GM18508 (cell line): Measurements from ENCODE around the gene NEDD4.
"Not testable (repeated sequence)": the region's sequence is repeated elsewhere in the genome, so short reads cannot be mapped to it uniquely, and the experiment has no call there.

Experiments
- ATAC-seq: cut with Tn5 transposase; IDR thresholded peaks from one replicate; pipeline ENCODE4 v1.9.1; 2021; ENCODE audit warnings: moderate number of reproducible peaks; ENCODE audit not compliant: insufficient read depth, unreplicated experiment

NEDD4 gene

DNA sequence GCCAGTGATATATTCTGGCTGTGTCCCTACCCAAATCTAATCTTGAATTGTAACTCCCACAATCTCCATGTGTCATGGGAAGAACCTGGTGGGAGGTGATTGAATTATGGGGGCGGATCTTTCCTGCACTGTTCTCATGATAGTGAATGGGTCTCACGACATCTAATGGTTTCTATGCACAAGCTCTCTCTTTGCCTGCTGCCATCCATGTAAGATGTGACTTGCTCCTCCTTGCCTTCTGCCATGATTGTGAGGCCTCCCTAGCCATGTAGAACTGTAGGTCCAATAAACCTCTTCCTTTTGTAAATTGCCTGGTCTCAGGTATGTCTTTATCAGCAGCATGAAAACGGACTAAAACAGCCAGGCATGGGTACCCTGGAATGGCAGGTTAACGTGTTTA lies 150.5 kb downstream of the NEDD4 start:
- ATAC-seq, result not testable (repeated sequence)

DNA sequence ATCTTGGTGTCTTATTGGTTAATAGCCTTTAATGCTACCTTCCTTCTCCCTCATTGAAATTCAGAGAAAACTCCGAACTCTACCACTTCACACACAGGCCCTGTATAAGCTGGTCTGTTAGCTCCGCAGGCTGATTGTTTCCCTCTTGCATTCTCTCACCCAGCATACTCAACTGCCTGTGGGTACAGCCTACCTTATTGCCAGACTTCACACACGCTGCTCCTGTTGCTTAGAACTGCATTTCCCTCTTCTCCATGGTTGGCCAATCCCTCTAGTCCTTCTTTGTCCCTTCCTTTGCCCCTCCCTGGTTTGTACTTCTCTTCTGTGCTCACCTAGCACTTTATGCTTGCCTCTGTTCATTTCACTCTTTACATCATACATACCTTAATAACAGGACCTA lies 157.5 kb downstream of the NEDD4 start:
- no peak for ATAC-seq

DNA sequence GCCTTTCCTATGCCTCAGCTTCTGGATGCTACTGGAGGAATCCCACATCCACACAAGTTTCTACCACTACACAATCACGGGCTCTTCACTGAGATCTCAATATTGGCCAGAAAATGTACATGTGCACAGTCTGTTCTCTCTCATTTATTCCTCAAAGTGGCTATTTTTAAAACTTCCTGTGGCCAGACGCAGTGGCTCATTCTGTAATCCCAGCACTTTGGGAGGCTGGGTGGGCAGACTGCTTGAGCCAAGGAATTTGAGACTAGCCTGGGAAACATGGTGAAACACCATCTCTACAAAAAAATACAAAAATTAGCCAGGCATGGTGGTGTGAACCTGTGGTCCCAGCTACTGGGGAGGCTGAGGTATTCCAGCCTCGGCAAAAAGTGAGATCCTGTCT lies 159.1 kb downstream of the NEDD4 start:
- ATAC-seq, result no peak

DNA sequence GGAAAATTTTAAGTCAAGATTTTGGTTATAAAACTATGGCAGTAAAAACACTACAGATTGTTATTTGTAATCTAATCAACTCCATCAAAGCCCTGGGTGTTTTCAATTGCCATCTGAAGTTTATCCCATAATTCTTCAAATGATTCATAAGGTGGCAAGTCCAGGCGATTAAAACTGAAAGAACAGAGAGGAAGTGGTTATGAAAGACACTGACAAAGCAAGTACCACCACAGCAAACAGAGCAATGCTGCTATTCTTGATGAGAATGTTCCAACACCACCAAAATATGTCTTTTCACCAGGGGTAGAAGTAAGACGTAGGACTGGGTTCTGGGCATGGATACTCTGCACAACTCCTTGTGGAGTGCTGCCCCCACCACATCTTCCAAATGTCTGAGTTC lies 163.6 kb downstream of the NEDD4 start:
- no peak for ATAC-seq

DNA sequence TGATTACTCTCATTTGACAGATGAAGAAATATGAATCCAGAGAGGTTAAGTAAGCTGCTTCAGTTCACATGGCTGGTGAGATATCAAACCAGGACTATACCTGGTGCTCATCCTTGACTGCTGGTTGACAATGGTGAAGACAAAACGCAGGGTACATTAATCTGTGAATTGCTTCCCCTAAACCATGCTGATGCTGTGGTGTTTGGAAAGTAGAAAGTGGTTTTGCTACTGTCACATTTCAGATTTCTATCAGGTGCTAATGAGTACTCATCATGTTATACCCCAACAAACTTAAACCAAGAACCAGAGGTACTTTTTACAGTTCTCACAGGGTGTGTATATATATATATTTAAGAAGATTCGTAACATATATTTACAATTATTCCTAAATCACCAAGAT lies 165.5 kb downstream of the NEDD4 start:
- no peak for ATAC-seq

DNA sequence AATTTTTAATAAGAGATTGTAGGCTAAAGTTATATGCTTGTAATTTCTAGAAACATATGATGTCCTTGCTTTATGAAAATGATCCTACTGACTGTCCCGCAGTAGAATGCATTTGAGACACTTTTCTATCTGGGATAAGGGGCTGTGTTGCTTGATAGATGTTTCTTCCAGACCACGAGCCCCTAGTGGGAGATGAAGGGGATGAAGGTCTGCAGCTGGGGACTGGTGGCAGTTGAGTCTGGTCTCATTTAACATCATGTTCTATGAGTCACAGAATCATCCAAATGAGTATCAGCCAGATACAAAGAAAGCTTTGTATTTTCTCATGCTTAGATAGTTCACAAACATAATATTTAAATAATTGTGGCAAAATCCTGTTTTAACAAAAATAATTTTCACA lies 166.2 kb downstream of the NEDD4 start:
- no peak for ATAC-seq

DNA sequence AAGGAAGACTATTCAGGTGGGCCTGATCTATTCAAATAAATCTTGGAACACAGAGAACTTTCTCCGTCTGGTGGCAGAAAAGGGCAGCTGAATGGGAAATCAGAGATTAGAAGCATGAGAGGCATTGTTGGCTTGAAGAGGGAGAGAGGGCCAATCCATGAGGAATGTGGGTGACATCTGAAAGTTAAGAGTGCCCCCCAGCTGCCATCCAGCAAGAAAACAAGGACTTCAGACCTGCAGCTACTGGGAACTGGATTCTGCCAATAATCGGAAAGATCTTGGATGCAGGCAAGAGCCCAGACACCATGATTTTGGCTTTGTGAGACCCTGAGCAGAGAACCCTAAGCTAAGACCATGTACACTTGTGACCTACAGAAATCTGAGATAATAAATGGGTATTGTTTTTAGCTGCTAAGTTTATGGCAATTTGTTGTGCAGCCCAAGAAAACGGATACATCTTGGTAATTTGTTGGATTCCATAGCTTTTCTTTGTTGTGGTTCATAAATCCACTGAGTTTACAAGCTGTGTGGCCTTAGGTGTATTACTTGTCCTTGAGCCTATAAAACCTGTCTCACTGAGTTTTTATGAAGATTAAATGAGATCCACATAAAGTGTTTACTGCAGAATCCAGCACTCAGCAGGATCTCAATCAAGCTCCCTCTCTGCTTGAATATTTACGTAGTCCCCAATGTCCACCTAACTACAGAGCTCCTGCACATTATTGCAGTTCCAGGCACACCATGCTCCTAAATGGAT lies 168.4 kb downstream of the NEDD4 start:
- ATAC-seq, result no peak

DNA sequence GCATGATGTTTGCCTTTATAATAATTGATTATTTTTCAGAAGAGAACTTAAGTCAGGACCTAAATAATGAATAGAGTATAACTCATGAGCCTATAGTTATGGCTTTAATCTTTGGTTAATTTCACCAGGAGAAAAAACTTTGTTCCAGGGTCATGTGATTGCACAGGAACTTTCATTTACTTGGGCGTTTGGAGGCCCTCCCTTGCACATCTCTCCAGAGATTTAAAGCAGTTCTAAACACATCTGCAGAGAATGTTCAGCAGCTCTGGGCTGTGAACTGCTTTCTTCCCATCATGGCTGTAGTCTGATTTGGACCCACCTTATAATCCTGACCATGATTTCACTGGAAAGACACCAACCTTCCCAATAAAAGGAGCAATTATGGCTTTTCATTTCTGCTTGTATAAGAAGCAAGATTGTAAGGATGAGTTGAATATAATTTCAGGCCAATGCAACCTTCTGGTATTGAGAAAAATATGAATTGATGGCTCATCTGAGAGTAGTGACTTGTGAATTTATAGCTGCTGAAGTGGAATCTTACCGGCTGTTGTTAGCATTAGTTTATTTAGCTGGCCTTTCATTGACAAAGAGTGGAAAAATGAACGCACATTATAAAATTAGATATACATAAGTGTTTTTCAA lies 169.6 kb downstream of the NEDD4 start:
- ATAC-seq, result no peak

DNA sequence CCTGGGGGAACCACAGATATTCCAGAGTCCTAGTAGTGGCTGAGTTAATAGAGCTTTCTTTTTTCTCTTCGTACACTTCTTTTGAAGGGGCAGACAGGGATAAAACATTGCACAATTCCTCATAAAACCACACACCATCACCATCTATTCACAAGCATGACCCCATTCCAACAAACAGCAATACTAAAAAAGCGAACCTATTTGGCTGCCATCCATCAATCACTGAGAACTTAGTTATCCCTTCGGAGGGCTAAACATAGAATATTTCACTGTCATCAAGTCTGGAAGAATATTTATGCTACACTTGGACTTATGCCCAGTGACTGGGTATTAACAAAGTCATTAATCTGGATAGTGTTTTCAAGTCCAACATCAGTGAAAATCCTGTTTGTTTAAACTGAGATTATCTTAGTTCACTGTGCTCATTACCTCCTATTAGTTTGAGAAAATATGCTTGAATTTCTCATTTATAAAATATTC lies 170.2 kb downstream of the NEDD4 start:
- ATAC-seq, result no peak

DNA sequence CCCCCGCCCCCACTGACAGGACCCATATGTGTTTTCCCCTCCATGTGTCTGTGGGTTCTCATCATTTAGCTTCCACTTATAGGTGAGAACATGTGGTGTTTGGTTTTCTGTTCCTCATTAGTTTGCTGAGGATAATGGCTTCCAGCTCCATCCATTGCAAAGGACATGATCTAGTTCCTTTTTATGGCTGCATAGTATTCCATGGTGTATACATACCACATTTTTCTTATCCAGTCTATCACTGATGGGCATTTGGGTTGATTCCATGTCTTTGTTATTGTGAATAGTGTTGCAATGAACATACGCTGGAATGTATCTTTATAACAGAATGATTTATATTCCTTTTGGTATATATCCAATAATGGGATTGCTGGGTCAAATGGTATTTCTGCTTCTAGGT lies 171.7 kb downstream of the NEDD4 start:
- not testable (repeated sequence) for ATAC-seq

DNA sequence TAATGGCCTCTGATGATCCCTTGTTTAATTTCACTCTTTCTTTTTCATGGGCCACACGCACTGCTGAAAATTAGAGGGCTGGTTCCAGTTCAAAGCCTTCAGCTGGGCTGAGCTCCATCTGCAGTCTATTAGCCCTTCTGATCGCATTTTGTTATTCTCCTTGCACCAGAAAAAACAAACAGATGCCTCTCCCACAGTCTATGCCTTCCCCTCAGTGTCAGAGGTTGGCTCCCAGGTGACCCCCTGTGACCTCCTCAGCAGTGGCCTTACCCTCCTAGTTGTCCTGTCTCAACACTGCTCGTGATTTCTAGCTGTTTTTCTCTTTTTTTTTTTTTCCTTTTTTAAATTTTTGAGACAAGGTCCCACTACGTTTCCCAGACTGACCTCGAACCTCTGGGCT lies 173.4 kb downstream of the NEDD4 start:
- no peak for ATAC-seq

DNA sequence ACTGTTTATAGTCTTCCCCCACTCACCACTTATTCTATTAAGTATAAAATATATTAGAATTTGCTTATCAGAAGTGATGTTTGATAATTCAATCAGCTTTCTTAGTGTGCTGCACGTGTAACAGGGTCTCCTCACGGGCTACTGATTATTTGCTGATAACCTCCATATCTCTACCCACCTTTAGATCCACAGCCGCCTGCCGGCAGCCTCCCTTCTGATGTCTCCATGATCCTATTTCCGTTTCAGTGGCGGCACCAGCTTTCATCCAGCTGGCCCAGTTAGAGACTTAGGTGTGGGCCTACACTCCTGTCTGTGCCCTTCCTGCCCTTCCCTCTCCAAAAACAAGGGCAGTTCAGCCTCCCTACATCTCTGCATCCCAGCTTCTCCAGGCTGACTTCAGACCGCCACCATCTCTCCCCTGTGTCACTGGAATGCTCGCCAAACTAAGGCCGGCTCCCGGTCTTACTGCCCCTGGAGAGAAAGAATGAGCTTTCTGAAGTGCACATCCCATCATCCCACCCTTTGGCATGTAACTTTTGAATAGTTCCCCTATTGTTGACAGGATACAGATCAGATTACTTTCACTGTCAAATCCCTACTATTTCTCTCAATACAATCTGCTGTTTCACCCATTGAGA lies 173.9 kb downstream of the NEDD4 start:
- no peak for ATAC-seq

DNA sequence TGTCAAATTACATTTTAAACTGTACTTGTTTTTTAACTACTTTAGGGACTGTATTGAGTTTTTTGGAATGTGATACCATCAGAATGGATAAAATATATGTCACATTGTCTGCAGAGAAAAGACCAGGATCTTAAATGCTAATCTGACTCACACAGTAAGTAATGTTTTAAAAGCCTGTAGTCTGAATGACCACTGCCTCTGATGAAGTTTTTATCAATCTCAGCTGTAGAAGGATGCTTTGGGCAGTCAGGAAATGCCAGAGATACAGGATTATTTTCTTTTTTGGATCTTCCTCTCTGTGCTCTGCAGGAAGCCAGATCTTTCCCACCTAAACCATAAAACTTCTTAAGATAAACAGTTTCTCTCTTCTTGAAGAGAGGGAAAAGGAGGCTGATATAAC lies 177.4 kb downstream of the NEDD4 start:
- no peak for ATAC-seq

DNA sequence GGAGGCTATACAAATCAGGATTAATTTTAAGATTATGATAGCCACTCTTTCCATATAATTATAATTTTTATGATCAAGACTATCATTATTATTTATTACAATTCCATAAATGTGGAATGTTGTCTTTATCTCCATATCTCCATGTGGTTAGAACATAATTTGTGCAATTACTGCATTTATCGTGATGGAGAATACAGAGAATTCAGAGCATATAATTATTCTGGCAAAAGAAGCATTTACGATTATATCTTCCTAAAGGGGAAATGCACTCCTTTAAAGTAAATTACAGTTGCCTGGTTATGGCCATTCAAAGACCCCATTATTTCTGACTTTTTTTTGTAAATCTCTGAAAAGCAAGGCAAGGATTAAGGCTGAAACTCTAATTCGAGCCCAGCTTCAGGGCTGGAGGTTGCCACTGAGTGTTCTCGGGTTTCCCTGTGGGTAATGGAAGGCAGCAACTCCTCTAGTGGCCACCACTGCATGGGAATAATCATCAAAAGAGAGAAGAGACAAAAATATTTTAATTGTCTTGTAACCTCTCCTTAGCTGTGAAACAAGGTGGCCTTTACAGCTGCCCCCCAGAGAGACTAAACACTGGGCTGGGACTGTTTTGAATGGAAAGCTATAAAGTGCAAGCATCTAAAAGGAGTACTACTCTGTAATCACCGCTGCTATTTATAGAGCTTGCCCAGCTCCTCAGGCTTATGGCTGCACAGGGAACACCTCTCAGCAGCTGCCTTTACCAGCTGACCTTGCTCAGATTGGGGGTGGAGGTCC lies 190.6 kb downstream of the NEDD4 start:
- no peak for ATAC-seq

DNA sequence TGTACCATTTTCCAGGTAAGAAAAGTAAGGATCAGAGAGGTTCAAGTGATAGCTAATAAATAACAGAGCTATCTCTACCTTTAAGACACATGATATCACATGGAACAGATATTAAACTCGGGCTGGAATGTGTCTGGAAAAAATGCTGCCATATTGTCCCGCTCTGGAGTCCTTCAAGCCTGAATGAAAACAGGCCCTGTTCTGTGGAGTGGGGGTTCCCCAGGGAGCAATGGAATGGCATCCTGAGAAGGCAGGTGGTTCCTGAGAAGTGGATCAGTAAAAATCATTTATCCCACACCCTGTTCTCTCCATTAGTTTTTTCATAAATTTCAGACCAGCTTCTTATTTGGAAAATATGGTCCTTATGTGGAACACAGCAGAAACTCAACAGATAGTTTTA lies 193.2 kb downstream of the NEDD4 start:
- no peak for ATAC-seq

DNA sequence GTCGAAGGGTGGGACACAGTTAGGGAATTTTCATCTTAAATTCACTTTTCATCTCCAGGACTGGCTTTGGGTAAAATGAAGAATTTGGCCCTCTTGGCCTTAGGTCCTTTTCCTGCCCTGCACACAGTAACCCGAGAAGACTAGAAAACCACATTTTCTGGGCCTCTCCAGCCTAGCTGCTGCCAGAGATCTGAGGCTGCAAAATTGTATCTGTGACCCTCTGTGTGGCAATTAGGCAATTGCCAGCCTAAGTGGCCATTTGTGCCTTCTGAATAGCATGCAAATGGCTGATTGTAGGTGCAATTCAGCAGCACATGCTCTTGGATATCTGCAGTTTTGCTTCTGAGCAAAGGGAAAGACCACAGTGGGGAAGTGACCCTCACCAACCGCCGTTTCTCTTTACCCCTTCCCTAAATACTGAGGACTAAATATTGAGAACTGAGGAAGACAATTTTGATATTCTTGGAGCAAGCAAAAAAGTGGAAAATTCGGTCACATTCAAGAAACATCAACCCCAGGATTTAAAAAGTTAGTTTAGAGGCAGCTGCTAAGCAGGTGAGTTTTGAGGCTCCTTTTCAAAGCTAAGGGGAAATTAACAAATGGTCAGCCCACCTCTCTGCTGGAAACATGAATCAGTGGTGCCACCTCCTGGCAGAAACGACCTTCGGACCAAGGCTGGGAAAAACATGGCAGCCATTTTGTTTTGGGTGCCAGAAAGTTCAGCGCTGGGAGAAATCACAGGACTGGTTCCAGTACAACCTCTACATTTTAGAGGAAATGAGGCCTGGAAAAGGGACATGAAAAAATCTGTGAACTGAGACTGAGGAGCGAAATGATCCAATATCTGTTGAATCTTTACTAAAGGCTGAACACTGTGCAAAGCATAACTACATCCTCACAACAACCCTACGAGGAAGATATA lies 193.9 kb downstream of the NEDD4 start:
- ATAC-seq, result no peak

DNA sequence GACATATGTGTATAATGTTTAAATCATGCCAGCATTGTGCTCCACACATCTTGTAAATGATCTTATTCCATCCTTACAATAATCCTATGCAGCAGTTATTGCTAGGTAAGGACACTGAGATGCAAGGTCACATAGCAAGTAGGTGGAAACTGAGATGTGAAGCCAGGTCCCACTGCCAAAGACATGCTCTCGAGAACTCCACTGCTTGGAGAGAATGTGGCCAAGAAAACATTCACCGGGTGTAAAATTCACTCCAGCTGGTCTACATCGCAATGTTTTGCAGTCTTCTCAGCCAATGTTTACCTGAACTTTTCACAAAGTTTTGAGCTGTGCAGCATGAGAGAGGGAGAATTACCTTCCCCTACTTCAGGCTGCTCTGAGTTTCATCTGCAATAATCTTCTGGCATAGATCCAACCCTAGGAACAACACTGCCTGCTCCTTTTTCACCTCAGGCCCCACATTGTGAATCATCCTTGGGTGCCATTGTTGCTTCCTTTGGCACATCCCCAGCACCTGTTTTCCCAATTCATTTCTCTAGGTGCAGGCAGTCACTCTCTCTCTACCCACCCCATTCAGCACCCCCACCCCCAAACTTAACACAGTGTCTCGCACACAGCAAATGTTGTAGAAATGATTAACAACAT lies 197.0 kb downstream of the NEDD4 start:
- ATAC-seq, result no peak

DNA sequence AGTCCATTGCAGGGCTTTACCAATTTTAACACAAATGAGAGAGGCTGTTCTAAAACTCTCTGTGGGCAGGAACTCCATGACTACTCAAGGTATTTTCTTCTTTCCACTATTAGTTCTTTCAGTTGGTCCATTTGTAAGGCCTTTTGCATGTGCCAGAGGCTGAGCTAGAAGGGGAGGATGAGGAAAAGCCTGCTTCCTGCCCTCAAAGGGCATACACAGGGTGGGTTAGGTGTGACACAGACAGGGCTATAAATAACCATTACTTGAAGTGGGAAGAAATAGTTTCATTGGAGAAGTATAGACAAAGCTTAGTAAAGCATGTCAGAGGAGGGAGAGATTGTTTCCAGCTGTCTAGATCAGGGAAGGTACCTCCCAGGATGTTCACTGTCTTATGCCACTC lies 198.4 kb downstream of the NEDD4 start:
- ATAC-seq, result no peak
